Thyroid gland (tissue), 4 donors: ENCODE measurements around the gene SSTR5.

ENCODE experiments used
- CTCF ChIP-seq, 6 experiments: fragments of 200-600 bp in 3 of 6; fragments of 450-650 bp in 3 of 6; sonication (generic) in 3 of 6; IDR thresholded peaks; one replicate each; pipeline ENCODE4 v1.5.1; 2016 to 2019; ENCODE audit warnings: antibody characterized with exemption in 6 of 6, mild to moderate bottlenecking in 2 of 6, inconsistent platforms in 1 of 6, moderate library complexity in 1 of 6
- POLR2A ChIP-seq, 2 donors: fragments of 450-650 bp; IDR thresholded peaks; one replicate each; pipeline ENCODE4 v1.6.1; 2017; ENCODE audit warnings: antibody characterized with exemption in 2 of 2, mild to moderate bottlenecking in 2 of 2, moderate library complexity in 1 of 2

GRCh38 chr16:1100084-1100800, 27.7 kb downstream of the SSTR5 start:
- TF ChIP-seq POLR2A (IDR thresholded peaks at IDR 0.05): no peak
- TF ChIP-seq CTCF (IDR thresholded peaks at IDR 0.05): no peak
